Activated T-cell treated with anti-CD3 and anti-CD28 coated beads, Interleukin-2, amount 50 U/mL, for 72 hours (primary cell): ENCODE measurements around the gene TLE4. TPM values are rescaled to one million over a fixed set of nuclear protein-coding genes. Genes with fewer than 3 reads are reported as not detected.
"Not testable (repeated sequence)": the region's sequence is repeated elsewhere in the genome, so short reads cannot be mapped to it uniquely, and the experiment has no call there.

Experiments used
- ATAC-seq, 2 donors: fragments of 150-1000 bp; cut with Tn5 transposase; replicated peaks in 1 of 2; 2 replicates each; pipeline ENCODE4 v1.10.0; 2021; ENCODE audit warnings: moderate library complexity in 2 of 2, mild to moderate bottlenecking in 1 of 2
- DNase-seq, 2 donors: peaks; one replicate each; pipeline ENCODE4 v3.0.0; 2021 to 2022; ENCODE audit warnings: mixed read lengths in 1 of 2
- H3K27ac Mint-ChIP-seq: one replicate; pipeline ENCODE4 v1.8.0; 2022; ENCODE audit warnings: mild to moderate bottlenecking, moderate library complexity, mixed read lengths
- H3K27me3 Mint-ChIP-seq: one replicate; pipeline ENCODE4 v1.8.0; 2022; ENCODE audit warnings: low read depth, mixed read lengths
- H3K36me3 Mint-ChIP-seq, 2 donors: one replicate each; pipeline ENCODE4 v1.8.0; 2022; ENCODE audit warnings: mixed read lengths in 2 of 2, mild to moderate bottlenecking in 1 of 2; ENCODE audit not compliant: insufficient read depth in 2 of 2
- H3K4me1 Mint-ChIP-seq: one replicate; pipeline ENCODE4 v1.8.0; 2022; ENCODE audit warnings: low read depth, mixed read lengths
- H3K4me3 Mint-ChIP-seq, 2 donors: one replicate each; pipeline ENCODE4 v1.8.0; 2022; ENCODE audit warnings: mild to moderate bottlenecking in 2 of 2, mixed read lengths in 2 of 2, moderate library complexity in 2 of 2
- H3K9me3 Mint-ChIP-seq, 2 donors: one replicate each; pipeline ENCODE4 v1.8.0; 2022; ENCODE audit warnings: mixed read lengths in 2 of 2
- total RNA-seq, 2 donors: library from RNA; stranded (reverse); gene quantifications; one replicate each; pipeline ENCODE4 v1.2.3, GENCODE V29; 2022

The TLE4 gene
- total RNA-seq, 2 donors from 2014 or later = 35.3 to 38.5 TPM

- H3K27me3 Mint-ChIP-seq = no peaks in the 10 kb centered on the region
- H3K36me3 Mint-ChIP-seq = peaks cover 3 to 13% of the 10 kb centered on the region in 2 donors
- peak overlapping the region; percentile 27 for H3K27ac Mint-ChIP-seq
- DNase-seq = no peak
- no peak for ATAC-seq
- H3K4me3 Mint-ChIP-seq = no peak overlapping the region
- H3K4me1 Mint-ChIP-seq = peaks cover 60% of the 10 kb centered on the region
- H3K9me3 Mint-ChIP-seq = peaks cover 2 to 3% of the 10 kb centered on the region in 2 donors
Observed at GRCh38 chr9:79637177-79637925, 65.6 kb downstream of the TLE4 start.

GRCh38 chr9:79638806-79639205 lies 67.0 kb downstream of the TLE4 start:
- Mint-ChIP-seq H3K27ac (no peak overlapping the region), H3K36me3 (peaks cover 6 to 24% of the 10 kb centered on the region in 2 donors), H3K27me3 (no peaks in the 10 kb centered on the region), H3K4me3 (no peak overlapping the region), H3K4me1 (peaks cover 48% of the 10 kb centered on the region), H3K9me3 (peaks cover 9 to 11% of the 10 kb centered on the region in 2 donors)
- DNase-seq (no peak), ATAC-seq (no peak)

- H3K36me3 Mint-ChIP-seq = peaks cover 8 to 30% of the 10 kb centered on the region in 2 donors
- H3K27me3 Mint-ChIP-seq = no peaks in the 10 kb centered on the region
- DNase-seq (no peak), ATAC-seq (no peak)
- H3K4me3 Mint-ChIP-seq = no peak overlapping the region
- peaks cover 12% of the 10 kb centered on the region in 2 donors for H3K9me3 Mint-ChIP-seq
- H3K27ac Mint-ChIP-seq = no peak overlapping the region
- peaks cover 48% of the 10 kb centered on the region for H3K4me1 Mint-ChIP-seq
Observed at GRCh38 chr9:79639354-79639753, 67.6 kb downstream of the TLE4 start.

- not testable (repeated sequence) for H3K4me3 Mint-ChIP-seq, H3K27ac Mint-ChIP-seq, H3K27me3 Mint-ChIP-seq, DNase-seq, ATAC-seq
- H3K4me1 Mint-ChIP-seq = peaks cover 48% of the 10 kb centered on the region
- H3K36me3 Mint-ChIP-seq = peaks cover 14 to 37% of the 10 kb centered on the region in 2 donors
- peaks cover 14% of the 10 kb centered on the region in 2 donors for H3K9me3 Mint-ChIP-seq
Observed at GRCh38 chr9:79640067-79640466, 68.3 kb downstream of the TLE4 start.

GRCh38 chr9:79641070-79641469 lies 69.3 kb downstream of the TLE4 start:
- ATAC-seq (no peak), DNase-seq (no peak)
- Mint-ChIP-seq H3K4me1 (peaks cover 39% of the 10 kb centered on the region), H3K36me3 (peaks cover 15 to 40% of the 10 kb centered on the region in 2 donors), H3K9me3 (peaks cover 14% of the 10 kb centered on the region in 2 donors), H3K4me3 (no peak overlapping the region), H3K27ac (no peak overlapping the region), H3K27me3 (no peaks in the 10 kb centered on the region)

- no peak for ATAC-seq
- Mint-ChIP-seq H3K4me3 (no peak overlapping the region), H3K27ac (no peak overlapping the region), H3K4me1 (peaks cover 25% of the 10 kb centered on the region), H3K27me3 (no peaks in the 10 kb centered on the region), H3K9me3 (peaks cover 14% of the 10 kb centered on the region in 2 donors), H3K36me3 (peaks cover 12 to 38% of the 10 kb centered on the region in 2 donors)
- DNase-seq = no peak
Observed at GRCh38 chr9:79642671-79643070, 70.9 kb downstream of the TLE4 start.

GRCh38 chr9:79644048-79644447 lies 72.3 kb downstream of the TLE4 start:
- H3K36me3 Mint-ChIP-seq = peaks cover 12 to 31% of the 10 kb centered on the region in 2 donors
- H3K9me3 Mint-ChIP-seq = peaks cover 14% of the 10 kb centered on the region in 2 donors
- no peak overlapping the region for H3K27ac Mint-ChIP-seq
- ATAC-seq (no peak), DNase-seq (no peak)
- H3K4me3 Mint-ChIP-seq = no peak overlapping the region
- H3K27me3 Mint-ChIP-seq = no peaks in the 10 kb centered on the region
- H3K4me1 Mint-ChIP-seq = peaks cover 17% of the 10 kb centered on the region

- Mint-ChIP-seq H3K4me1 (peaks cover 14% of the 10 kb centered on the region), H3K36me3 (peaks cover 12 to 31% of the 10 kb centered on the region in 2 donors), H3K4me3 (no peak overlapping the region), H3K9me3 (peaks cover 14% of the 10 kb centered on the region in 2 donors), H3K27ac (no peak overlapping the region), H3K27me3 (no peaks in the 10 kb centered on the region)
- DNase-seq (no peak), ATAC-seq (no peak)
Observed at GRCh38 chr9:79644601-79645000, 72.8 kb downstream of the TLE4 start.

- Mint-ChIP-seq H3K9me3 (peaks cover 11 to 14% of the 10 kb centered on the region in 2 donors), H3K4me1 (peaks cover 9% of the 10 kb centered on the region), H3K27ac (no peak overlapping the region), H3K36me3 (peaks cover 12 to 31% of the 10 kb centered on the region in 2 donors), H3K4me3 (no peak overlapping the region), H3K27me3 (no peaks in the 10 kb centered on the region)
- ATAC-seq (no peak), DNase-seq (no peak)
Observed at GRCh38 chr9:79645110-79645509, 73.3 kb downstream of the TLE4 start.

GRCh38 chr9:79646096-79646495 lies 74.3 kb downstream of the TLE4 start:
- no peaks in the 10 kb centered on the region for H3K27me3 Mint-ChIP-seq
- peaks cover 12 to 31% of the 10 kb centered on the region in 2 donors for H3K36me3 Mint-ChIP-seq
- DNase-seq = no peak
- H3K27ac Mint-ChIP-seq = no peak overlapping the region
- no peak for ATAC-seq
- peaks cover 11 to 14% of the 10 kb centered on the region in 2 donors for H3K9me3 Mint-ChIP-seq
- H3K4me1 Mint-ChIP-seq = no peaks in the 10 kb centered on the region
- no peak overlapping the region for H3K4me3 Mint-ChIP-seq

GRCh38 chr9:79651251-79651795 lies 79.6 kb downstream of the TLE4 start:
- DNase-seq (no peak), ATAC-seq (no peak)
- H3K27me3 Mint-ChIP-seq = no peaks in the 10 kb centered on the region
- H3K27ac Mint-ChIP-seq = no peak overlapping the region
- H3K36me3 Mint-ChIP-seq = no peaks in the 10 kb centered on the region
- no peaks in the 10 kb centered on the region for H3K9me3 Mint-ChIP-seq
- no peaks in the 10 kb centered on the region for H3K4me1 Mint-ChIP-seq
- H3K4me3 Mint-ChIP-seq = no peak overlapping the region

- H3K27ac Mint-ChIP-seq = no peak overlapping the region
- no peaks in the 10 kb centered on the region for H3K4me1 Mint-ChIP-seq
- no peak for ATAC-seq
- no peaks in the 10 kb centered on the region for H3K27me3 Mint-ChIP-seq
- H3K9me3 Mint-ChIP-seq = no peaks in the 10 kb centered on the region
- peaks cover 0 to 5% of the 10 kb centered on the region in 2 donors for H3K36me3 Mint-ChIP-seq
- DNase-seq = no peak
- no peak overlapping the region for H3K4me3 Mint-ChIP-seq
Observed at GRCh38 chr9:79652598-79652997, 80.8 kb downstream of the TLE4 start.

GRCh38 chr9:79654591-79655382 lies 83.0 kb downstream of the TLE4 start:
- DNase-seq, H3K27ac Mint-ChIP-seq, ATAC-seq, H3K4me3 Mint-ChIP-seq, H3K27me3 Mint-ChIP-seq, H3K4me1 Mint-ChIP-seq, H3K9me3 Mint-ChIP-seq, H3K36me3 Mint-ChIP-seq: not testable (repeated sequence)
